ENCODE results near the gene CCSAP.

Gene CCSAP

DNA sequence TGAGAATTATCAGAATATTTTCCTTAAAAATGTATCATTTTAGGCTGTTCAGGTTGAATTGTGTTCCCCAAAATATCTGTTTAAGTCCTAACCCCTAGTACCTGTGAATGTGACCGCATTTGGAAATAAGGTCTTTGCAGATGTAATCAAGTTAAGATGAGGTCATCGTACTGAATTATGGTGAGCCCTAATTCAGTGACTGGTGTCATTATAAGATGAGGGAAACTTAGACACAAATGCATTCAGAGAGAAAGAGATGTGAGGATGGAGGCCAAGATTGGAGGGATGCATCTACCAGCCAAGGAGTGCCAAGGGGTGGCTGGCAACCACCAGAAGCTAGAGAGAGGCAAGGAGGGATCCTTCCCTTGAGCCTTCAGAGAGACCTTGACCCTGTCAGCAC, 67.8 kb downstream of the CCSAP start:
- H3K27me3 ChIP-seq (ENCODE audit: control insufficient read depth, low read length) = no peaks in the 10 kb centered on the region
- peaks cover 2% of the 10 kb centered on the region; the same call in 1 of the 2 replicates for H3K9me3 ChIP-seq (ENCODE audit: control insufficient read depth, insufficient read depth, low read length)
- H3K4me1 ChIP-seq (ENCODE audit: control insufficient read depth, low read length) = peaks cover 30% of the 10 kb centered on the region
- H3K36me3 ChIP-seq (ENCODE audit: control insufficient read depth, low read length) = peaks cover 5% of the 10 kb centered on the region
- no peak overlapping the region for H3K27ac ChIP-seq (ENCODE audit: low read depth, low read length)
- no peak overlapping the region for H3K4me2 ChIP-seq (ENCODE audit: low read length)
- TF ChIP-seq, protein P1, sequence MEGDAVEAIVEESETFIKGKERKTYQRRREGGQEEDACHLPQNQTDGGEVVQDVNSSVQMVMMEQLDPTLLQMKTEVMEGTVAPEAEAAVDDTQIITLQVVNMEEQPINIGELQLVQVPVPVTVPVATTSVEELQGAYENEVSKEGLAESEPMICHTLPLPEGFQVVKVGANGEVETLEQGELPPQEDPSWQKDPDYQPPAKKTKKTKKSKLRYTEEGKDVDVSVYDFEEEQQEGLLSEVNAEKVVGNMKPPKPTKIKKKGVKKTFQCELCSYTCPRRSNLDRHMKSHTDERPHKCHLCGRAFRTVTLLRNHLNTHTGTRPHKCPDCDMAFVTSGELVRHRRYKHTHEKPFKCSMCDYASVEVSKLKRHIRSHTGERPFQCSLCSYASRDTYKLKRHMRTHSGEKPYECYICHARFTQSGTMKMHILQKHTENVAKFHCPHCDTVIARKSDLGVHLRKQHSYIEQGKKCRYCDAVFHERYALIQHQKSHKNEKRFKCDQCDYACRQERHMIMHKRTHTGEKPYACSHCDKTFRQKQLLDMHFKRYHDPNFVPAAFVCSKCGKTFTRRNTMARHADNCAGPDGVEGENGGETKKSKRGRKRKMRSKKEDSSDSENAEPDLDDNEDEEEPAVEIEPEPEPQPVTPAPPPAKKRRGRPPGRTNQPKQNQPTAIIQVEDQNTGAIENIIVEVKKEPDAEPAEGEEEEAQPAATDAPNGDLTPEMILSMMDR (IDR thresholded peaks at IDR 0.05; ENCODE audit: low read depth, low read length, poor library complexity, severe bottlenecking) = no peak
- TF ChIP-seq EZH2phosphoT487 (IDR thresholded peaks at IDR 0.05; ENCODE audit: borderline replicate concordance, low read length) = no peak
- H3K79me2 ChIP-seq (ENCODE audit: control insufficient read depth, low read length) = peaks cover 84% of the 10 kb centered on the region
- no peaks in the 10 kb centered on the region for H3F3A ChIP-seq (ENCODE audit: control insufficient read depth, insufficient read depth)
- H4K20me1 ChIP-seq (ENCODE audit: control insufficient read depth, insufficient read depth, low read depth, low read length) = peaks cover 28% of the 10 kb centered on the region
- no peak overlapping the region for H3K4me3 ChIP-seq (ENCODE audit: low read length)
- no peaks in the 10 kb centered on the region for H3K9me2 ChIP-seq (replicated peaks; ENCODE audit: control insufficient read depth, low read length)

GRCh38 chr1:229273507-229274232, 69.2 kb downstream of the CCSAP start:
- Histone ChIP-seq H3K9me3 (ENCODE audit: control insufficient read depth, insufficient read depth, low read length) (peaks cover 2% of the 10 kb centered on the region; the same call in 1 of the 2 replicates), H3K4me2 (ENCODE audit: low read length) (no peak overlapping the region; the same call in 1 of the 2 replicates), H3K27ac (ENCODE audit: low read depth, low read length) (no peak overlapping the region), H3K4me3 (ENCODE audit: low read length) (no peak overlapping the region), H3K9me2 (replicated peaks; ENCODE audit: control insufficient read depth, low read length) (no peaks in the 10 kb centered on the region), H3K36me3 (ENCODE audit: control insufficient read depth, low read length) (peaks cover 5% of the 10 kb centered on the region), H3F3A (ENCODE audit: control insufficient read depth, insufficient read depth) (peaks cover 11% of the 10 kb centered on the region), H3K27me3 (ENCODE audit: control insufficient read depth, low read length) (no peaks in the 10 kb centered on the region), H3K4me1 (ENCODE audit: control insufficient read depth, low read length) (peaks cover 30% of the 10 kb centered on the region), H4K20me1 (ENCODE audit: control insufficient read depth, insufficient read depth, low read depth, low read length) (peaks cover 22% of the 10 kb centered on the region), H3K79me2 (ENCODE audit: control insufficient read depth, low read length) (peaks cover 71% of the 10 kb centered on the region)
- TF ChIP-seq, protein P1 (IDR thresholded peaks at IDR 0.05; ENCODE audit: low read depth, low read length, poor library complexity, severe bottlenecking) = no peak
- no peak for TF ChIP-seq EZH2phosphoT487 (IDR thresholded peaks at IDR 0.05; ENCODE audit: borderline replicate concordance, low read length)

DNA sequence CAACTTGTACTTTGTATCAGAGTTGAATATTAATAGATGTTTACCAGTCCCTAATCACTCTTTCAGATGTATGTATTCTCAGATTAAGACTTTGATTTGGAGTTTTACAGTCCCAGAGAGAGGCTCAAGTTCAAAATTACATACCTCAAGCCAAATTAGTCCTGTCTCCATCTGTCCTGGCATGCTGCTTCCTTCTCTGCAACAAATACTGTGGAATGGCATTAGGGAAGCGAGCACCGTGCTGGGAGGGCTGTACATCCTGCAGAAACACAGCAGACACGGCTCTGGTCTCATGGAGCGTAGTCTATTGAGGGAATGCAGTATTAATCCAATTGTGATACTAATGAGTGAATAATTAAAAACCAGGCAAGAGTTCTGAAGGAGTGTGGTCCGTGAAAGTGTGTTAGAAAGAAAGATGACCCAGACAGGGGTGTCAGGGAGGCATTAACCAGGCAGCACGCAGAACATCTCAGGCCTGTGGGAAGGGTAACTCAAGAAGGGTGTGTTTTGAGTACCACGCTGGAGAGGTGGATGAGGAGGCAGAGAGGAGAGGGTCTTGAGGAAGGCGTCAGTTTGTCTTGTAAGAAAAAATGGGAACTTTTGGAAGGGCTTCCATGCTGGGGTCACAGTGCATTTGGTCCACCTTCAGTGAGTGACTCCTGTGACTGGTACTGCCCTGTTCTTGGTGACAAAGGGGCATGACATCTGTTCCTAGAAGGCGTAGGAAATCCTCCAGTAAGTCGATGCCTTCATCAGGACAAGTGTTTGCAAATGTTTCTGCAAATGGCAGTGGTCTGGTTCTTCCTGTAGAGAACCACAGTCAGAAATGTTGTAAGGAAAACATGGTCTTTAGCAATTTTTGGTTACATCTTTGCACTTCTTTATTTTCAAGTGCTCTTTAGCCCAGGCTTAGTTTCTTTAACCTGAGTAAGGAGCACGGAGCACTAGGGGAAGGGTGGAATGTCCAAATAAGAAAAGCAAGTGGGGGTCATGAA, 70.4 kb downstream of the CCSAP start:
- peaks cover 59% of the 10 kb centered on the region for H3K79me2 ChIP-seq (ENCODE audit: control insufficient read depth, low read length)

More for the DNA sequence above, 70.4 kb downstream of the CCSAP start:
- Histone ChIP-seq H3K4me2 (ENCODE audit: low read length) (peak overlapping the region; percentile 96), H3K9me2 (replicated peaks; ENCODE audit: control insufficient read depth, low read length) (no peaks in the 10 kb centered on the region), H3K4me3 (ENCODE audit: low read length) (peak overlapping the region; percentile 99), H3K36me3 (ENCODE audit: control insufficient read depth, low read length) (peaks cover 5% of the 10 kb centered on the region), H3K27me3 (ENCODE audit: control insufficient read depth, low read length) (no peaks in the 10 kb centered on the region), H3K9me3 (ENCODE audit: control insufficient read depth, insufficient read depth, low read length) (peaks cover 2% of the 10 kb centered on the region; the same call in 1 of the 2 replicates), H4K20me1 (ENCODE audit: control insufficient read depth, insufficient read depth, low read depth, low read length) (peaks cover 21% of the 10 kb centered on the region), H3K4me1 (ENCODE audit: control insufficient read depth, low read length) (peaks cover 30% of the 10 kb centered on the region), H3K27ac (ENCODE audit: low read depth, low read length) (no peak overlapping the region), H3F3A (ENCODE audit: control insufficient read depth, insufficient read depth) (peaks cover 11% of the 10 kb centered on the region)
- TF ChIP-seq, protein P1 (IDR thresholded peaks at IDR 0.05; ENCODE audit: low read depth, low read length, poor library complexity, severe bottlenecking) = no peak
- no peak for TF ChIP-seq EZH2phosphoT487 (IDR thresholded peaks at IDR 0.05; ENCODE audit: borderline replicate concordance, low read length)
